DND-41 (cell line): ENCODE data around the gene MVB12A.

ENCODE experiments used
- ATAC-seq: fragments of 200-7000 bp; cut with Tn5 transposase; 3 replicates; pipeline ENCODE4 v1.9.1; 2021; ENCODE audit warnings: low read depth; ENCODE audit not compliant: insufficient read depth
- DNase-seq: peaks from one replicate; pipeline ENCODE4 v3.0.0-alpha.2; 2020
- H2AFZ ChIP-seq: 2 replicates; pipeline ENCODE4 v1.6.0; 2012; ENCODE audit warnings: low read depth, low read length
- H3K27ac ChIP-seq: 2 replicates; pipeline ENCODE4 v1.5.1; 2012; ENCODE audit warnings: low read length, inconsistent platforms
- H3K27me3 ChIP-seq: fragments of 200-600 bp; sonication (generic); 2 replicates; pipeline ENCODE4 v1.6.0; 2012; ENCODE audit warnings: low read length, mild to moderate bottlenecking, inconsistent platforms; ENCODE audit not compliant: insufficient read depth, poor library complexity
- H3K36me3 ChIP-seq: 2 replicates; pipeline ENCODE4 v1.5.1; 2012; ENCODE audit warnings: low read length, inconsistent platforms; ENCODE audit not compliant: insufficient read depth
- H3K4me1 ChIP-seq: 2 replicates; pipeline ENCODE4 v1.5.1; 2012; ENCODE audit warnings: mild to moderate bottlenecking, low read length; ENCODE audit not compliant: insufficient read depth
- H3K4me2 ChIP-seq: 2 replicates; pipeline ENCODE4 v1.6.0; 2012; ENCODE audit warnings: mild to moderate bottlenecking, moderate library complexity, low read length, inconsistent platforms; ENCODE audit not compliant: insufficient read depth
- H3K4me3 ChIP-seq, 2 experiments: fragments of 200-600 bp in 1 of 2; shearing (Covaris generic) in 1 of 2; 2 replicates each; pipeline ENCODE4 v1.5.1; 2012 to 2016; ENCODE audit warnings: inconsistent platforms in 2 of 2, low read length in 2 of 2, mild to moderate bottlenecking in 2 of 2, low read depth in 1 of 2, moderate library complexity in 1 of 2
- H3K79me2 ChIP-seq: 2 replicates; pipeline ENCODE4 v1.6.0; 2012; ENCODE audit warnings: low read length, inconsistent platforms; ENCODE audit not compliant: insufficient read depth
- H3K9ac ChIP-seq: 2 replicates; pipeline ENCODE4 v1.6.0; 2012; ENCODE audit warnings: low read depth, mild to moderate bottlenecking, inconsistent platforms, low read length, moderate library complexity
- H3K9me3 ChIP-seq: 2 replicates; pipeline ENCODE4 v1.5.1; 2012; ENCODE audit warnings: low read length, moderate library complexity, mild to moderate bottlenecking, inconsistent platforms; ENCODE audit not compliant: insufficient read depth, severe bottlenecking
- H4K20me1 ChIP-seq: 2 replicates; pipeline ENCODE4 v1.6.0; 2012; ENCODE audit warnings: low read length; ENCODE audit not compliant: insufficient read depth
- CTCF ChIP-seq: IDR thresholded peaks from 2 replicates; pipeline ENCODE4 v1.5.1; 2012; ENCODE audit warnings: borderline replicate concordance, low read length, moderate library complexity, mild to moderate bottlenecking; ENCODE audit not compliant: poor library complexity, severe bottlenecking; ENCODE audit errors: extremely low read depth
- EZH2 ChIP-seq: IDR thresholded peaks from 3 replicates; pipeline ENCODE4 v1.6.1; 2012; ENCODE audit warnings: borderline replicate concordance, low read depth, mild to moderate bottlenecking, moderate library complexity, low read length, inconsistent platforms; ENCODE audit not compliant: severe bottlenecking

Gene MVB12A

GRCh38 chr19:17421942-17422341 is 2.1 kb downstream of the MVB12A start:
- Histone ChIP-seq H3K27ac (no peak overlapping the region), H3K79me2 (peaks cover 15% of the 10 kb centered on the region), H3K9me3 (no peaks in the 10 kb centered on the region), H3K9ac (no peak overlapping the region), H3K4me3 (no peak overlapping the region), H3K4me2 (no peak overlapping the region), H2AFZ (no peak overlapping the region), H4K20me1 (no peaks in the 10 kb centered on the region), H3K27me3 (no peaks in the 10 kb centered on the region), H3K36me3 (peaks cover 14% of the 10 kb centered on the region), H3K4me1 (peaks cover 19% of the 10 kb centered on the region)
- TF ChIP-seq EZH2 (no peak), CTCF (no peak)
- no peak for DNase-seq
- ATAC-seq: no peak

DNA sequence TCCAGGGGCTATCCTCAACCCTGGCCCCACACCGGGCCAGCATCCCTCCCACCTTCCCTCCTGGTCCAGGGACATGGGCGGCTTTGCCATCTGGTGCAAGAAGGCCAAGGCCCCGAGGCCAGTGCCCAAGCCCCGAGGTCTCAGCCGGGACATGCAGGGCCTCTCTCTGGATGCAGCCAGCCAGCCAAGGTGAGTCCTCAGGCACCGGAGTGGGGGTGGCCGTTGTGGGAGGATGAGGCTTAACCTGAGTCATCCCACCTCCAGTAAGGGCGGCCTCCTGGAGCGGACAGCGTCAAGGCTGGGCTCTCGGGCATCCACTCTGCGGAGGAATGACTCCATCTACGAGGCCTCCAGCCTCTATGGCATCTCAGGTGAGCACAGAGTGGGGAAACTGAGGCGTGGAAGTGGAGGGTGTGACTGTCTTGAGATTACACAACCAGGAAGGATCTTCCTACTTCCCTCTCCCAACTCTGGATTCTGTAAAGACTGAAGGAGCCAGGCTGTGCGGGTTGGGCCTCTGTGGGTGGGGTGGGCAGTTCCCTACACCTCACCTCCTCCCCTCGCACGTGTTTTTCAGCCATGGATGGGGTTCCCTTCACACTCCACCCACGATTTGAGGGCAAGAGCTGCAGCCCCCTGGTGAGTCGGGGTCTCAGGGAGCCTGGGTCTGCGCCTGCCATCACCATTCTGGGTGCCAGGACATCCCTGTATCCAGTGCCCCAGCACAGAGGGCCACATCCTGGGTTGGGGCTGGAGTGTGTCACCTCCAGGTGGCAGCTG is 3.8 kb downstream of the MVB12A start:
- Histone ChIP-seq H3K4me1 (peaks cover 18% of the 10 kb centered on the region), H2AFZ (no peak overlapping the region), H4K20me1 (no peaks in the 10 kb centered on the region), H3K9me3 (no peaks in the 10 kb centered on the region), H3K4me3 (no peak overlapping the region), H3K27me3 (no peaks in the 10 kb centered on the region), H3K9ac (no peak overlapping the region), H3K4me2 (no peak overlapping the region), H3K27ac (no peak overlapping the region), H3K36me3 (peaks cover 14% of the 10 kb centered on the region), H3K79me2 (peaks cover 15% of the 10 kb centered on the region)
- ATAC-seq (no peak), DNase-seq (no peak)
- TF ChIP-seq EZH2: no peak
- no peak for TF ChIP-seq CTCF

- H3K4me3 ChIP-seq: no peak overlapping the region
- no peaks in the 10 kb centered on the region for H3K9me3 ChIP-seq
- TF ChIP-seq EZH2: no peak
- peak; percentile 47 for TF ChIP-seq CTCF
- H2AFZ ChIP-seq: no peak overlapping the region
- H3K9ac ChIP-seq: no peak overlapping the region
- H4K20me1 ChIP-seq: no peaks in the 10 kb centered on the region
- H3K4me2 ChIP-seq: no peak overlapping the region
- H3K27ac ChIP-seq: no peak overlapping the region
- H3K79me2 ChIP-seq: peaks cover 10% of the 10 kb centered on the region
- H3K27me3 ChIP-seq: no peaks in the 10 kb centered on the region
- peak; percentile 29; the same call in 1 of the 3 replicates for ATAC-seq
- peak; percentile 41 for DNase-seq
- H3K4me1 ChIP-seq: peaks cover 11% of the 10 kb centered on the region
- H3K36me3 ChIP-seq: peaks cover 14% of the 10 kb centered on the region
Observed at GRCh38 chr19:17424743-17425365, 5.0 kb downstream of the MVB12A start.
